K562 (cell line): ENCODE measurements around the gene GYS1. TPM values are rescaled to one million over a fixed set of nuclear protein-coding genes. Genes with fewer than 3 reads are reported as not detected.

Experiments
- ARID4B ChIP-seq: sonication (generic); formaldehyde crosslinking; IDR thresholded peaks from 2 replicates; pipeline ENCODE4 v1.8.0; 2022; ENCODE audit warnings: mild to moderate bottlenecking, missing genetic modification reagents
- EP400 ChIP-seq: fragments of 450-650 bp; IDR thresholded peaks from 2 replicates; pipeline ENCODE4 v1.6.1; 2017; ENCODE audit warnings: antibody characterized with exemption, mild to moderate bottlenecking, moderate library complexity
- HDAC1 ChIP-seq, 2 experiments: fragments of 450-650 bp; IDR thresholded peaks; 2 replicates each; pipeline ENCODE4 v1.6.1; 2016 to 2017; ENCODE audit warnings: inconsistent platforms in 1 of 2, mild to moderate bottlenecking in 1 of 2, moderate library complexity in 1 of 2
- HMG20B ChIP-seq: fragments of 250-450 bp; sonication (Bioruptor Pico); IDR thresholded peaks from 2 replicates; pipeline ENCODE4 v1.5.0; 2021; ENCODE audit warnings: mild to moderate bottlenecking
- HNRNPUL1 ChIP-seq: fragments of 200-400 bp; formaldehyde crosslinking; IDR thresholded peaks from 2 replicates; pipeline ENCODE4 v1.6.1; 2017; ENCODE audit warnings: low read length
- NR1H2 ChIP-seq: sonication (generic); formaldehyde crosslinking; IDR thresholded peaks from 2 replicates; pipeline ENCODE4 v1.4.0; 2020; ENCODE audit warnings: mild to moderate bottlenecking, missing genetic modification reagents
- PHB ChIP-seq: fragments of 250-450 bp; sonication (Bioruptor Pico); IDR thresholded peaks from 2 replicates; pipeline ENCODE4 v1.5.0; 2021
- PML ChIP-seq: IDR thresholded peaks from 2 replicates; pipeline ENCODE4 v1.6.1; 2012; ENCODE audit warnings: low read length, inconsistent platforms
- SP2 ChIP-seq: IDR thresholded peaks from 2 replicates; pipeline ENCODE4 v1.6.1; 2011; ENCODE audit warnings: mild to moderate bottlenecking, low read depth, low read length, moderate library complexity; ENCODE audit not compliant: poor library complexity, severe bottlenecking; ENCODE audit errors: extremely low read depth
- TAF1 ChIP-seq: IDR thresholded peaks from 2 replicates; pipeline ENCODE4 v1.6.1; 2011; ENCODE audit warnings: mild to moderate bottlenecking, low read length, moderate library complexity; ENCODE audit not compliant: insufficient read depth, control insufficient read depth, severe bottlenecking; ENCODE audit errors: extremely low read depth
- YBX1 ChIP-seq: fragments of 450-650 bp; IDR thresholded peaks from 2 replicates; pipeline ENCODE4 v1.7.1; 2016; ENCODE audit warnings: mild to moderate bottlenecking
- ZBTB40 ChIP-seq, 2 experiments: fragments of 450-650 bp in 1 of 2; sonication (generic) in 1 of 2; formaldehyde crosslinking in 1 of 2; IDR thresholded peaks; 2 replicates each; pipeline versions ENCODE4 v1.7.1 to v1.9.0; 2016 to 2022; ENCODE audit warnings: inconsistent platforms in 1 of 2, mild to moderate bottlenecking in 1 of 2, missing genetic modification reagents in 1 of 2
- ZNF57 ChIP-seq: fragments of 450-650 bp; formaldehyde crosslinking; IDR thresholded peaks from 2 replicates; pipeline ENCODE4 v1.4.0; 2020; ENCODE audit warnings: mild to moderate bottlenecking, moderate library complexity
- ZNF707 ChIP-seq: fragments of 250-450 bp; sonication (Bioruptor Pico); conservative IDR thresholded peaks from 2 replicates; pipeline ENCODE4 v1.8.0; 2022; ENCODE audit warnings: inconsistent platforms, mild to moderate bottlenecking, moderate library complexity
- polyA plus RNA-seq, 8 experiments: library from polyadenylated mRNA; depleted of rRNA in 4 of 8; stranded (reverse) in 5 of 8; unstranded in 3 of 8; fragments of >200 nt; fragmentation: Nextera tagmentation in 2 of 8; fragmentation: Illumina TruSeq in 1 of 8; extraction: Ambion mirVana in 2 of 8; extraction: Trizol in 1 of 8; gene quantifications; 2 replicates each; pipeline versions ENCODE4 v1.2.1 to v1.2.3, GENCODE V29; 2011 to 2014; ENCODE audit warnings: inconsistent platforms in 1 of 8, missing spikeins in 1 of 8
- total RNA-seq, 7 experiments: library from RNA; depleted of rRNA in 6 of 7; stranded (reverse); fragments of >200 nt in 6 of 7; fragmentation: Illumina TruSeq in 2 of 7; extraction: Trizol in 2 of 7; gene quantifications; 2 replicates each; pipeline versions ENCODE4 v1.2.1 to v1.2.3, GENCODE V29; 2011 to 2021; ENCODE audit warnings: low replicate concordance in 1 of 7

GYS1 gene
- total and polyA plus RNA-seq, 9 of the 15 experiments (the other 6 are each of a cell fraction or from before 2014, with no cell fraction given), result 1.9 to 31.1 (median 15.2) TPM

GRCh38 chr19:48965806-48966540, 27.1 kb downstream of the GYS1 start (continued):
- TF ChIP-seq ARID4B (CRISPR knock-in tag), result peak; percentile 80
- TF ChIP-seq HMG20B, result no peak
- TF ChIP-seq ZNF707 (CRISPR knock-in tag), result no peak
- TF ChIP-seq TAF1, result peak; percentile 27
- TF ChIP-seq HNRNPUL1, result no peak
- TF ChIP-seq PHB, result peak; percentile 86; the same call in 1 of the 2 replicates
- TF ChIP-seq HDAC1 (IDR thresholded peaks at IDR 0.05), result 0 out of 4 replicates have a peak, but pooled peaks of 1 of the 2 experiments have one; percentile 7
- no peak for TF ChIP-seq ZNF57 (CRISPR knock-in tag)
- TF ChIP-seq SP2, result no peak
- no peak; the same call in 1 of the 2 replicates for TF ChIP-seq PML
- TF ChIP-seq YBX1, result no peak
- no peak; the same call in 1 of the 2 replicates for TF ChIP-seq ZBTB40 (IDR thresholded peaks at IDR 0.05)
- no peak for TF ChIP-seq ZBTB40 (CRISPR knock-in tag; IDR thresholded peaks at IDR 0.05)
- no peak; the same call in 1 of the 2 replicates for TF ChIP-seq EP400
- 0 out of 2 replicates have a peak, but pooled peaks have one; percentile 64 for TF ChIP-seq NR1H2
